ENCODE results near the gene MOB2.

MOB2 gene

DNA sequence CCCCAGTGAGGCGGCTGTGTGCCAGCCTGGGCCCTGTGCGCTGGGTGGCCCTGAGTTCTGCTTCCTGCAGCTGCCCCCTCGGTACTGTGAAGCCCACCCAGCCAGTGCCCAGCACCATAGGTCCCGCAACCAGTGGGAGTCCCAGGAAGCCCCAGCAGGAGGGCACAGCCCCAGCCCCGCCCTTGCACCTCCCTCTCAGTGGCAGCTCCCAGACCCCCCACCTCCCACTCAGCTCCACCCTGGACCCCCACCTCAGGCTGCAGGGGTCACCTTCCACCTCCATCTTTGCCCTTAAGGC, 30.9 kb downstream of the MOB2 start:
- no peak for DNase-seq

DNA sequence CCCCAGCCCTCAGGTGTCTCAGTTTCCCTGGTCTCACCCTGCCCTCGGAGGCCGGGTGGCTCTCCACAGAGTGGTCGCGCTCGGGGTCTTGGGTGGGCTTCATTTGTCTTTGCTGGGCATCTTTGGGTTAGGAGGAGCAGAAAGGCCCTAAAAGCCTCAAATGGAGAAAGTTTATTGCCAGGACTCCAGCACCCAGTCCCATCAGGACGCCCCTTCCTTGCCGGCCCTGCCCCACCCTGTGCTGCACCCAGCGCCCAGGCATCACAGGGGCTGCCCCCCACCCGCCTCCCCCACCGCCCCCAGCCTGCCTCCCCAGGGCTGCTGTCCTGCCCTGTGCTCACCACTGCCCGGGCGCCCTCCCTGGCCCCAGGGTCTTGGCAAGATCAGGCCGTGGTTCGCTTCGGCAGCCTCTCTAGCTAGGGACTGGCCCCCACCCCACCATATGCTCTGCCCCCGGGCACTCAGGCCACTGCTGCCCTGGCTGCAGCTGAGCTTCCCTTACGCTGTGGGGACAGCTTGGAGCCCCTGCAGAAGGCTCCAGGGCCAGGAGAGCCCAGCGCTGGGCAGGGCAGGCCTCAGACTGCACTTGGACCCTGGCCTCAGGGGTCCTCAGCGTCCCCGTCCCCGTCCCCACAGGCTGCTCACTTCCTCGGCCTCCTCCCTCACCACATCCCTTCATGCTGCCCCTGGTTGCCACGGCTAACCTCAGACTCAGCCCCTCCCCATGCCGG, 31.4 kb downstream of the MOB2 start:
- no peak for DNase-seq

DNA sequence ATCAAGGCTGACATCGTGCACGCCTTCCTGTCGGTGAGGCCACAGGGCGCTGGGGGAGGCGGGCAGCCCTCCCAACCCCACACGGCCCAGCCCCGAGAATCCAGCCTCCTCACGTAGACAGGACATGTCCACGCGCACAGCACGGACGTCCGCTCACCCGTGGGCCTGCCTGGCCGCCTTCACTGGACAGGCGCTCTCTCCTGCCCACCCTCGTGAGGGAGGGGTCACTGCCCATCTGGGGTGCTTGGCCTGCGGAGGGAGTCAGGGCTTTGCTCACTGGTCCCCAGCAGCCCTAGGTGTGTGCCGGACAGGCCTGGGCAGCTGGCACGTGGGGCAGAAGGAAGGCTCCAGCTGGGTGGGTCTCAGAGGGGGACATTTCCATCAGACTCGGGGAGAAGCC, 32.0 kb downstream of the MOB2 start:
- DNase-seq: no peak

DNA sequence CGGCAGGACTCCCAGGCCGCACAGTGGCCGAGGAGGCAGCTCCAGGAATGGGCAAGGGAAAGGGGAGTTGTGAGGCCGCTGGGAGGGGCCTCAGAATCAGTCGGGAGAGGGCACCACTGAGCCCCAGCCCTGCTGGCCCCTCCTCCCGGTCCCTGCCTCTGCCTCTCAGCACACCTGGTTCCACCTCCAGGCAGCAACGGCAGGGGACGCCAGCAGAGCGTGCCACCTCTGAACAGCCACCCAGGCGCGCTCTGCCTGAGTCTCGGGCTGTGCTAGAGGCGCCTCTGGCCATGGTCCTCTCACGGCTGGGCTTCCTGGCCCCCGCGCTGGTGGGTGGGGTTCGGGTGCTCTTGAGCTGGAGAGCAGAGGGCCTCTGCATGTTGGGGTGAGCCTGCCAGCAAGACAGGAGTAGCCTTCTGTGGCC, 33.0 kb downstream of the MOB2 start:
- peak; percentile 37 for DNase-seq

DNA sequence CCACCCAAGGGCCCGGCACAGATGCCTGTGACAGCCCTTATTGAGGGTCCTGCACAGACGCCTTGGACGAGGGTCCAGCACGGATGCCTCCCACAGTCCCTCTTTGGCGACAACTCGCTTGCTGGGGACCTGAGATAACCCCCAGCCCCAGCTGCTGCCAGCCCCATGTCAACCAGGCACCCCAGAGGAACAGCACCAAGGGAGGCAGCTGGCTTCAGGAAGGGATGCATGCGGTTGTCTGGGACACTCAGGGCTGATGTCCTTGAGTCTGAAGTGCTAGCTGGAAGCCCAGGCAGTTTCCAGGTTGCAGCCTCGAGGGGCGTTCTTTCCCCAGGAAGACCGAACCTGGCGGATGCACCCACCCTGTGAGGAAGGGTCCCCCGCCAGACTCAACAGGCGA, 33.8 kb downstream of the MOB2 start:
- DNase-seq: no peak

DNA sequence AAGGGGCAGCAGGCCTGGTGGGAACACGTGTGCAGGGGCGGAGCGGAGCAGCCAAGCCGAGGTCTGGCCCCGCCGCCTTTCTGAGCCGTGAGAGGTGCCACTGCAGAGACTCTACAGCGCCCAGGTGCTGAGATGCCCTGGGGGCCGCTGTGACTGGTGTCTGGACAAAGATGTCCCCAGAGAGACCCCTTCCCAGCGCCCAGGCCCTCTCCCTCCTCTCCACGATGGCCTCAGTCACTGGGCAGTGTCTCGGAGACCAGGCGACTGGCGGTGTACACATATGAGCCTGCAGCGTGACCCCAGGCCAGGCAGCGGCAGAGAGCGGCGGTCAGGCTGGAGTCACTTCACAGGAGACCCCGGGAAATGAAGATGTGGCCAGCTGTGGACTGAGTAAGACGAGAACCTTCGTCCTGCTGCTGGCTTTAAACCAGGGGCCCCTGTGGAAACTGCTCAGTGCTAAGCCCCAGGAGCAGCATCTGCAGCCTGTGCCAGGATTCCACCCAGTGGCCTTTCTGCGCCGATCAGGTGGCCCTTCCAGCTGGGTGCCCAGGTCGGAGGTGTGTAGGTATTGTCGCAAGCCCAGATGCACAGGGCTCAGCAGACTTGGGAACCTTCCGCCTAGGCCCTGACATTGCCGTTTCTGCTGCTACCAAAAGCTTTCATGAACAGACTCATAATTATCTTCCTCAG, 34.7 kb downstream of the MOB2 start:
- DNase-seq: no peak

DNA sequence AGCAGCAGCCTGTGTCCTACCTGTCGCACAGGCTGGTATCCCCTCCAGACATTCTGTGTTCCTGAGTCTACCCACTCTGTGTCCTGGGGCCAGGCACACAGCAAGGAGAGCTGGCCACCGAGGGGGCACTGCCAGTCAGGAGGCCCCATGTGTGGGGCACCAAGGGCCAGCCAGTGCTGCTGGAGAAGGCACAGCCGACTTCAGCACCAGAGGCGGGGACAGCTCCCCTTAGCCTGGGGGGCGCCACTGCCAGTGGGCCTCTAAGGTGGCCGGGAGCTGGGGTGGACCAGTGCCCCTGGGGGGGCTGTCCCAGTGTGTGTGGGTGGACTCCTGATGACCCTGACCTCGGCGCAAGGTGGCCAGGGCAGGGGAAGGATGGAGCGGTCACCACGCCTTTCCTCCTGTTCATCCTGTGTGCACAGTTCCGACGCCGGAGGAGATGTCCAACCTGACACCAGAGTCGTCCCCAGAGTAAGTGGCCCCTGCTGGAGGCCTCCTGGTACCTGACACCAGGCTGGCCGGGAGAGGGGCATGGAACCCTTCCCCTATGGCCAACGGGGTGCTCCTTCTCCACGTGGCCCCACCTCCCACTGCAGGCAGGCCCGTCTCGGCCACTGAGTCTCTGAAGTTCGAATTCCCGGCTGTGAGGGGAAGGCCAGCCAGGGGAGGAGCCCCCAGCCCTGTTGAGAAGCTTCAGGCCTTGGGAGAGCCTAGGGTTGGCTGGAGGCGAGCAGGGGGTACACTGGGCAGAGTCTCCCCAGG, 35.4 kb downstream of the MOB2 start:
- no peak for DNase-seq

DNA sequence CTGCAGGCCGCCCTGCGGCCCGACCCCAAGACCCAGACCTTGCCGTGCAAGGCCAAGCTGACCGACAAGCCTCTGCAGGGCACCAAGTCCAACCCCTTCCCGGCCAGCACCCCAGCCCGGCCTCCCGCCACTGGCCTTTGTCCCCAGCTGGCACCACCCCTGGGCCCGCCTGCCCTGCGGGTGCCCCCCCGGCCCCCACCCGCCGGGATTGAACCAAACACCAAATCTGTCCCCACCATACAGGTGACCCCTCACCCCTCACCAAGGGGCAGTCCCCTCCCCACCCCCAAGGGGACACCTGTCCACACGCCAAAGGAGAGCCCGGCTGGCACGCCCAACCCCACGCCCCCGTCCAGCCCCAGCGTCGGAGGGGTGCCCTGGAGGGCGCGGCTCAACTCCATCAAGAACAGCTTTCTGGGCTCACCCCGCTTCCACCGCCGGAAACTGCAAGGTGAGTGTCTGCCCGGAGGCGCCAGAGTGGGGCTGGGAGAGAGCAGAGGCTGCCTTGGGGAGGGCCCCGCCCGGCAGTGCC, 36.2 kb downstream of the MOB2 start:
- DNase-seq: no peak

DNA sequence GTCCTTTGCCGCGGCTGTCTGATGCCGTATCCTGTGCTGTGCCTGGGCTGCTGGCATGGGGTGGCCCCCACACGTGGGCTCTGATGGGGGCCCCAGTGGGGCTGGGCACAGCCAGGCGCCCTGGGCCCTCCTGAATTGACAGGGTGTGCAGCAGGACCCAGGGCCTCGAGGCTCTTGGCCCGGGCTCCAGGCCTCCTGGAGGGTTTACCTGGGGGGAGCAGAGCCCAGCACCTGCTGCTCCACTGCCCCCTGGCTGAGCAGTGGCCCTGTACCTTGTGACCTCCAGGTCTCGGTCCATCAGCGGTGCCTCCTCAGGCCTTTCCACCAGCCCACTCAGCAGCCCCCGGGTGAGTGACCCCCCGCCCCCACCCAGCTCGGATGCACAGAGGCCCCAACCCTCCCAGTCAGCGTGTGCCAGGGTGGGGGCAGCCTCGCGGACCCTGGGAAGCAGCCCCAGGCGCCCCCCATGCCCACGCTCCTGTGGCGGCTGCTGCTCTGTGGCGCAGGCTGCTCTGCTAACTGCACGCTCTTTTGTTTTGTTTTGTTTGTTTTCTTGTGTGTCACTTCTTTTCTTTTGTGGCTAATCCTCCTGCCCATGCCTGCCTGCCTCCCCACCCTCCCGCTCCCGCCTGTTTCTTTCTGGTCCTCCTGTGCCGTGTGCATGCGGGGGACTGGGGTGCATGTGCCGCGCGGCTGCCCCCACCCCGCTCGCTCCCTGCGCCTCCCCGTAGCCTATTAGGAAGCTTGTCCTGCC, 36.9 kb downstream of the MOB2 start:
- no peak for DNase-seq

DNA sequence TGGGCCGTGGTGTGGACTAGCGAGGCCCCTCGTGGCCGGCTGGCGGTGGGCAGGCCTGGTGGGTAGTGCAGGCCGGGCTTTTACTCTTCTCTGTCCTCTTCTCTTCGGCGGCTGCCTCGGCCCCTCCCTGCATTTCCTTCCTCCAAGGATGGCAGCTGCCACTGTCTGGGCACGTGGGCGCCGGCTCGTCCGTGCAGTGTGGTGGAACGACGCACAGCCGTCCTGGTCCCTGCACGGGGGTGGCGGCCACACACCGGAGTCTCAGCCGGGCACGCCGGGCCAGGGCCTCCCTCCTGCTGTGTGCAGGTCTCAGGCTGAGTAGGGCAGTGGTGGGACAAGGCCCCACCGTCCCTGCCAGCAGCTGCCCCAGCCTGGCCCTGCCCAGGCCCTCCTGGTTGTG, 37.7 kb downstream of the MOB2 start:
- no peak for DNase-seq

DNA sequence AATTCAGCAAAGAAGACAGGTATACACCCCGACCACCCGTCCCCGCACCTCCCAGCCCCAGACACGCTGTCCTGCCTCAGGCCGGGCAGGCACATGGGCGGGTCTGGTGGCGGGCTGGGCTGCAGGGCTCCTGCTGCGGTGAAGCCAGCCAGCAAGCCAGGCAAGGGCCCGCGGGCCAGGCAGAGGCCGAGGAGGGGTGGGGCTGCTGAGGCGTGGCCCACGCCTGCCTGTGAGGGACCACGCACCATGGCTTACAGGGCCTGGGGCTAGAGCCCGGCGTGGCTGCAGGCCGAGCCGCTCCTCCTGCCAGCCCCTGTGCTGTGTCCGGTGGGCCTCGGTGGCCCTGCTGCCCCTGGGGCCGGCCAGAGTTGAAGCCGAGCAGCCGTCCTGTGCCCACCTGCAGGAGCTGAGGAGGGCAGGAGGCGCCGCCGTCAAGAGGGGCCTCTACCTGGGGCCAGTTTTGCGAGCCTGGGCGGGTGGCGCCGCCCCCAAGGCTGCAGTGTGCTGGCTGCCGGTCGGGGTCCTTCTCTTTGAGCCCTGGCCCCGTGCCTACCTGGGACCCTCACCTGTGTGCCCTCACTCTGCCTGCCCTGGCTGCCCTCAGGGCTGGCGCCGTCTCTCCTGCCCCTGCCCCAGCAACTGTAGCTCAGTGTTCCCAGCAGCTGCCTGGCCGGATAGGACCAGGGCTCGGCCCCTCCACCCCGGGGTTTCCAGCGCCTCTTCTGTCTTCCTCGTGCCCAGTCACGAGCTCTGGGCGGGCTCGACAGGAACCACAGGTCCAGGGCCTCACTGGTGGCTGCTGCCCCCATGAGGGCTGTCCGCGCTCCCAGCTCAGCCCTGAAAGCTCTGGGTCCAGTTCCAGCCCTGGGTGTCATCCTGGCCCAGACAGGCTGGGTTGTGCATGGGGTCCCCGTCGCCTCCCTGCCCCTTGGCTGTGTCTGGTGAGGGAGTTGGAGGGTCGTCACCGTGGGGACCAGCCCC, 38.4 kb downstream of the MOB2 start:
- no peak for DNase-seq

DNA sequence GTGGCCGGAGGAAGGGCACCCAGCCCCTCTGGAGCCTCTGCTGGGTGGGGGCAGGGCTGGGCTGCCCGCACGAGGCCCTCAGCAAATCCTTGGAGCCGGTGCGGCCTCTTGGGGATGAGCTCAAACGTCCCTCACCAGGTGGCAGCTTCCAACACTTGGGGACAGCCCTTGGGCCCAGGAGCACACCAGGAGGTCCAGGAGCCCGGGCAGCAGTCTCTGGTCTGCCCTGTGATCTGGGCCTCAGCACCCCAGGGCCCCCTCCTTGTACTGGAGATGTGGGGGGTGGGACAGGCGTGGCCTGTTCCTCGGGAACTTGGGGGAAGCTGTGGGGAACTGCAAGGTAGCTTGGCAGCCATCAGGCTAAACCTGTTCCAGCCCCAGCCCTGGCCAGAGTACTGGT, 40.0 kb downstream of the MOB2 start:
- DNase-seq: no peak

DNA sequence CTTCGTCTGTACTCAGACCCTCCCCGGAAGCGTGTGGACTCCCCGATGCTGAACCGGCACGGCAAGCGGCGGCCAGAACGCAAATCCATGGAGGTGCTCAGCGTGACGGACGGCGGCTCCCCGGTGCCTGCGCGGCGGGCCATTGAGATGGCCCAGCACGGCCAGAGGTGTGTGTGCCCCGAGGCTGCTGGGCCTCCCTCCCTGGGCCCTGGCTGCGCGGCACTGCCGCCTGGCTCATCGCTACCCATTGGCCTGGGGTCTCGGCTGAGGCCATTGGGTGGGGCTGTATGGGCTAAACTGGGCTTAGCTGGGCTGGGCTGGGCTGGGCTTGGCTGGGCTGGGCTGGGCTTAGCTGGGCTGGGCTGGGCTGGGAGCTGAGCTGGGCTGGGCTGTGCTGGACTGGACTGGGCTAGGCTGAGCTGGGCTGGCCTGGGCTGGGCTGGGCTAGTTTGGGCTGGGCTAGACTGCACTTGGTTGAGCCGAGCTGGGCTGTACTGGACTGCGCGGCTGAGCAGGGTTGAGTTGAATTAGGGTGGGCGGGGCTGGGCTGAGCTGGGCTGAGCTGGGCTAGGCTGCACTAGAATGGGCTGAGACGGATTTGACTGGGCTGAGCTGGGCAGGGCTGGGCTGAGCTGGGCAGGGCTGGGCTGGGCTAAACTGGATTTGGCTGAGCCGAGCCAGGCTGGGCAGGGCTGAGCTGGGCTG, 40.7 kb downstream of the MOB2 start:
- no peak for DNase-seq

DNA sequence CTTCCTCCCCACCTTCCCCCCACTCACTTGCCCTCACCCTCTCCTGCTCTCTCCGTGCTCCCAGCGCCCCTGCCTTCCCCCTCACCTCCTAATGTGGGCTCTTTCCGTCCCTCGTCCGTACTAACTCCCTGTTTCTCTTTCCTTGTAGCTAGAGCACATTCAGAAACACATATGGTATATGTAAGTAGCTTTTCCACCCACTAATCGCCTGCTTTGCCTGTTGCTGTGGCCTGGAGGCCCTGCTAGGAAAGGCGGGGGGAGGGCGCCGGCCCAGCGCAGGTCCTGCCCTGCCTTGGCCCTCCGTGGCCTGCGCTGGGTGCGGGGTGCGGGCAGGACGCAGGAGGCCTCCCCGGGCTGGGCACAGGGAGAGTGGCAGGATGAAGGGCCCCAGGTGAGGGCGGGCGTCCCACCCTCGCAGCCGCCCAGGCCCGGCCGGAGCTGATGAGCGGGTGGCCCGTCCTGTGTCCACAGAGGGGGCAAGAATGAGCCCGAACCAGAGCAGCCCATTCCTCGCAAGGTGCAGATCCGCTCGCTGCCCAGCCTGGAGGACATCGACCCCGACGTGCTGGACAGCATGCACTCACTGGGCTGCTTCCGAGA, 41.7 kb downstream of the MOB2 start:
- no peak for DNase-seq

DNA sequence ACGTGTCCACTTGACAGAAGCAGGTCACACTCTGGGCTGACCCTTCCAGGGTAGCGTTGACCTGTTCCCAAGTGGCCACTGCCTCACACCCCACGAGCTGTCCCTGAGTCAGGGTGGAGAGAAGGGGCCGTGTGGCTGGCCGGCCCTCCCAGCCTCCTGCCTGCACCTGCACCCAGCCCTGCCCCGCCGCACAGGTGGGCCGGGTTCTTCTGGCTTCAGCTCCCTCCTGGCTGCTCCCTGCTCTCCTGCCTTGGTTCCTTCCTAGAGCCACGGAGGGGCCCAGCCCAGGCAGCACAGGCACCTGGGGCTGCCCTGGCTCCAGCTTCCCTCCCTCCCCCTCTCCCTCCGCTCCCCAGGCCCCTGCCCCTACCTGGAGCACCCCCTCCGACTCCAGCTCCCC, 42.3 kb downstream of the MOB2 start:
- DNase-seq: no peak

DNA sequence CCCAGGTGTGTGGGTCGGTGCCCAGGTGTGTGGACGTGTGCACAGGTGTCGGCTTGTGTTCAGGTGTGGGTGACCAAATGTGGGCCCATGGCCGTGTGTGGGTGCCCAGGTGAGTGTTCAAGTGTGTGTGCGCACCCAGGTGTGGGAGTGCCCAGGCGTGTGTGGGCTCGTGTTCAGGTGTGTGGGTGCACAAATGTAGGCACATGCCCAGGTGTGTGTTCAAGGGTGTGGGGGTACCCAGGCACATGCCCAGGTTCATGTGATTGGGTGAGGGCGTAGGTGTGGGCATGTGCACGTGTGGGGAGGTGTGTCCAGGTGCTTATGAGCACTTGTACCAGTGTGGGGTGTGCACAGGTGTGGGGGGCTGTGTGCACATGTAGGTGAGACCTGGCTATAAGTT, 42.8 kb downstream of the MOB2 start:
- no peak for DNase-seq

DNA sequence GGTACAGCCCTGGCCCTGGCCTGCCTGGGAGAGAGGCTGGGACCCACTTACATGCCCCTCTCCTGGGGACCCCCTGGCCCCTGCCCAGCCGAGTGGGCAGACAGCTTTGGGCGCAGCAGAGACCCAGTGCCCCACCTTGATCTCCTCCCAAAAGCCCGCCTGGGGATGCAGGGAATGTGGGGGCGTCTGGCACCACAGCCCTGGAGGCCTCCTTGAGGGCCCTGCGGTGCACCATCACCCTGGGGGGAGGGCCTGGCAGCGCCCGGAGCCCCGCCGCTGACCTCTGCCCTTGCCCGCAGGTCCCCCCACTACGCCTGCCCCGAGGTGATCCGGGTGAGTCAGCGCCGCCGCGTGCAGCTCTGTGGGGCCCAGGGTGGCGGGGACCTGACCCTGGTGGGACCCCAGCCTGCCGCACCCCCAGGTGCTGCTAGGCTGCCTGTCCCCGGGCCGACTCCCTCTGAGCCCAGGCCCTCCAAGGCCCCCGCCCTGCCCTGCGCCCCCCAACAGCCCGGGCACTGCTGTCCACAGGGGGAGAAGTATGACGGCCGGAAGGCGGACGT, 43.7 kb downstream of the MOB2 start:
- DNase-seq: no peak

DNA sequence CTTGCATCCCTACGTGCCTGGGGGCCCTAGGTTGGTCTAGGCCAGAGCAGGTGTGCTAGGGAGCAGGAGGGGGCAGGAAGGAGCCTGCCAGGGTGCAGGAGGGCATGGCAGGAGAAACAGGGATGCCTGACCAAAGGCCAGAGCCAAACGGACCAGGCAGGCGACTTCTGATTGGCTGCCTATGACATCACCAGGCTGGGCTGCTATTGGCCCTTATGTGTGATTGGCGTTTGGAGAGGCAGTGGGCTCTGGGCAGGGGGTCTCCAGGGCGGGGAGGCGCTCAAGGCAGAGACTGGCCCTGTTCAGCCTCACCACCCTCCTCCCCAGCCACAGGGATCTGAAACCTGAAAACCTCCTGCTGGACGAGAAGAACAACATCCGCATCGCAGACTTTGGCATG, 44.4 kb downstream of the MOB2 start:
- DNase-seq: no peak

DNA sequence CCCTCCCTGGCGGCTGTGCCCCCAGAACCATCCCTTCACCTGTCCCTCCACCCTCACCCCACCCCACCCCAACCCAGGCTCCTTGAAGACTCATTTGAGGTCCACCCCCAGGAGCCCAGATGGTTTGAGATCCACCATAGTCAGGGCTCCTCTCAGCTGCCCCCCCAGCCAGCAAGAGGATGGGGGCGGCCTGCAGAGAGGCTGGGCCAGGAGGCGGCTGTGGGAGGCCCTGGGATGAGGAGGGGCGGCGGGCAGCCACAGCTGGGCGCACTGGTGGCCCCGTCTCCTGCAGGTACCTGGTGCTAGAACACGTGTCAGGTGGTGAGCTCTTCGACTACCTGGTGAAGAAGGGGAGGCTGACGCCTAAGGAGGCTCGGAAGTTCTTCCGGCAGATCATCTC, 46.1 kb downstream of the MOB2 start:
- DNase-seq: no peak

DNA sequence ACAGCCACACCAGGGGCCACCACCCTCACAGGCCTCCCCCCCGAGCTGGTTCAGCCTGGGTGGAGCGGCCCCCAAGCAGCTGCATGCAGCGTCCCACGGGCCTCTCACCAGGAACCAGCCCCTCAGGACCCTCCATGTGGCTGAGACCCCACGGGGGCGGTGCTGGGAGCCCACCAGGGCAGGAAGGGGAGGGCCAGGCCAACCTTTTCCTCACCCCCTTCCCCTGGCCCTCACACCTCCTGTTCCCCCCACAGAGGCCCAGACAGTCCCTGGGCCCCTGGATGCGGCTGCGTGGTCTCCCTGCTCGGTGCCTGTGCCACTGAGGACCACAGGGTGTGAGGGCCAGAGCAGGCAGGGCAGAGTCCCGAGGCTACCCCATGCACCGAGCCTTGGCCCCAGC, 46.5 kb downstream of the MOB2 start:
- DNase-seq: no peak

DNA sequence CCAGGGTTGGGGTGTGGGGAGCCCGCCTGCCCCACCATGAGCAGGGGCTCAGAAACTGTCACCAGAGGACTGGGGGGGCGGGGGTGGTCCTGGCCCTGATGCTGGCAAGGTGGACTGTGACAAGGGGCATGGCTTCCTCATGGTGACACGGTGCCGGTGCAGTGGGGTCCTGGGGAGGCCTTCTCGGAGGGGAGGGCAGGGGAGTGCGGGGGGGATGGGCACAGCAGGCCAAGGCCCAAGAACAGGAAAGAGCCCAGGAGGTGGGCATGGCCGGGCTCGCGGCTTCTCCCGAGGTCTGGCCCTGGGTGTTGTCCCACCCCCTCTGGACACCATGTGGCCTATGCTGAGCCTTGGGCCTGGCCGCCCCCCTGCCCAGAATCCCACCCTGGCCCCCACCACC, 47.2 kb downstream of the MOB2 start:
- no peak for DNase-seq
